ENCODE measurements around the gene EXT2. TPM values are rescaled to one million over a fixed set of nuclear protein-coding genes. Genes with fewer than 3 reads are reported as not detected.

Gene EXT2
- polyA plus RNA-seq, 1 of the 3 experiments (the other 2 are of a cell fraction) = 92.9 TPM

- H3K4me3 ChIP-seq (ENCODE audit: low read depth in 2 of 2, low read length in 1 of 2) = no peak overlapping the region
- H3K36me3 ChIP-seq (replicated peaks in 1 of 2; ENCODE audit: control insufficient read depth in 1 of 2, insufficient read depth in 2 of 2, low read length in 1 of 2) = no peaks in the 10 kb centered on the region
- ChIA-PET CTCF (interaction anchor here (0.7 to 4.1 kb wide), 7 partner anchors 9 to 279 kb away, joined by 3 to 27 read pairs (median 4); no protein-coding TSS in a partner anchor), POLR2A (no interaction called here)
- no peaks in the 10 kb centered on the region for H3K27me3 ChIP-seq (ENCODE audit: insufficient read depth)
- no peak overlapping the region for H3K27ac ChIP-seq (ENCODE audit: low read depth in 2 of 2, low read length in 1 of 2)
- 70% methylated on average over 13 of the region's 18 CpGs for WGBS (ENCODE audit: low lambda C conversion rate)
- no peak overlapping the region for H3K4me2 ChIP-seq
- no peaks in the 10 kb centered on the region for H3K9me3 ChIP-seq
- H4K20me1 ChIP-seq (ENCODE audit: insufficient read depth) = no peaks in the 10 kb centered on the region
- H3F3A ChIP-seq (replicated peaks; ENCODE audit: insufficient read depth) = no peaks in the 10 kb centered on the region
- no peaks in the 10 kb centered on the region for H3K9me2 ChIP-seq
- TF ChIP-seq MXI1 (IDR thresholded peaks at IDR 0.05; ENCODE audit: low read depth, low read length) = no peak
- TF ChIP-seq RXRA (IDR thresholded peaks at IDR 0.05; ENCODE audit: borderline replicate concordance, low read depth) = no peak
- TF ChIP-seq SMC3 (IDR thresholded peaks at IDR 0.05; ENCODE audit: low read depth, low read length) = no peak
- TF ChIP-seq GATA2 (CRISPR knock-in tag; IDR thresholded peaks at IDR 0.05) = peak; percentile 30; the same call in 1 of the 2 replicates
- no peak overlapping the region for H3K9ac ChIP-seq
- DNase-seq = no peak
- no peak overlapping the region for H2AFZ ChIP-seq (ENCODE audit: low read depth)
- peaks cover 0 to 10% of the 10 kb centered on the region in 2 experiments; a peak in 1 of 4 replicates for H3K4me1 ChIP-seq (ENCODE audit: control insufficient read depth in 1 of 2, insufficient read depth in 2 of 2, low read depth in 1 of 2, low read length in 1 of 2)
- no peaks in the 10 kb centered on the region for H3K79me2 ChIP-seq (ENCODE audit: insufficient read depth)
Measured at GRCh38 chr11:44277196-44278090, 182.0 kb downstream of the EXT2 start.

- Histone ChIP-seq H3K9me2 (no peaks in the 10 kb centered on the region), H3F3A (replicated peaks; ENCODE audit: insufficient read depth) (no peaks in the 10 kb centered on the region), H3K4me2 (no peak overlapping the region), H3K4me1 (ENCODE audit: control insufficient read depth in 1 of 2, insufficient read depth in 2 of 2, low read depth in 1 of 2, low read length in 1 of 2) (peaks cover 0 to 10% of the 10 kb centered on the region in 2 experiments; a peak in 1 of 4 replicates), H3K9ac (no peak overlapping the region), H4K20me1 (ENCODE audit: insufficient read depth) (no peaks in the 10 kb centered on the region), H3K9me3 (no peaks in the 10 kb centered on the region), H3K36me3 (replicated peaks in 1 of 2; ENCODE audit: control insufficient read depth in 1 of 2, insufficient read depth in 2 of 2, low read length in 1 of 2) (no peaks in the 10 kb centered on the region), H3K79me2 (ENCODE audit: insufficient read depth) (no peaks in the 10 kb centered on the region), H3K27ac (ENCODE audit: low read depth in 2 of 2, low read length in 1 of 2) (no peak overlapping the region), H3K27me3 (ENCODE audit: insufficient read depth) (no peaks in the 10 kb centered on the region), H3K4me3 (ENCODE audit: low read depth in 2 of 2, low read length in 1 of 2) (no peak overlapping the region), H2AFZ (ENCODE audit: low read depth) (no peak overlapping the region)
- DNase-seq = no peak
- WGBS (ENCODE audit: low lambda C conversion rate) = 45% methylated on average over 4 of the region's 6 CpGs
- POLR2A ChIA-PET = no interaction called here
- CTCF ChIA-PET = interaction anchor here (0.7 to 3.4 kb wide), 6 partner anchors 9 to 338 kb away, joined by 3 to 11 read pairs (median 3); no protein-coding TSS in a partner anchor
- no peak for TF ChIP-seq GABPA (IDR thresholded peaks at IDR 0.05; ENCODE audit: low read depth)
- TF ChIP-seq GATA2 (CRISPR knock-in tag; IDR thresholded peaks at IDR 0.05) = no peak
- TF ChIP-seq RAD21 (IDR thresholded peaks at IDR 0.05; ENCODE audit: low read length) = no peak
- no peak for TF ChIP-seq TAF1 (IDR thresholded peaks at IDR 0.05; ENCODE audit: borderline replicate concordance, low read depth, low read length)
- TF ChIP-seq JUND (IDR thresholded peaks at IDR 0.05) = no peak
- TF ChIP-seq SMC3 (IDR thresholded peaks at IDR 0.05; ENCODE audit: low read depth, low read length) = no peak
- no peak for TF ChIP-seq FOSL2 (IDR thresholded peaks at IDR 0.05; ENCODE audit: borderline replicate concordance, low read depth)
- no peak for TF ChIP-seq EP300 (IDR thresholded peaks at IDR 0.05; ENCODE audit: borderline replicate concordance in 1 of 2, low read depth in 1 of 2, low read length in 1 of 2)
- TF ChIP-seq MXI1 (IDR thresholded peaks at IDR 0.05; ENCODE audit: low read depth, low read length) = no peak
- no peak for TF ChIP-seq IRF3 (IDR thresholded peaks at IDR 0.05; ENCODE audit: low read depth, low read length)
- TF ChIP-seq POLR2AphosphoS5 (IDR thresholded peaks at IDR 0.05; ENCODE audit: low read depth, low read length) = no peak
Measured at GRCh38 chr11:44279483-44279882, 184.0 kb downstream of the EXT2 start.
